ENCODE measurements around the gene TNFRSF1B.

The TNFRSF1B gene

DNA sequence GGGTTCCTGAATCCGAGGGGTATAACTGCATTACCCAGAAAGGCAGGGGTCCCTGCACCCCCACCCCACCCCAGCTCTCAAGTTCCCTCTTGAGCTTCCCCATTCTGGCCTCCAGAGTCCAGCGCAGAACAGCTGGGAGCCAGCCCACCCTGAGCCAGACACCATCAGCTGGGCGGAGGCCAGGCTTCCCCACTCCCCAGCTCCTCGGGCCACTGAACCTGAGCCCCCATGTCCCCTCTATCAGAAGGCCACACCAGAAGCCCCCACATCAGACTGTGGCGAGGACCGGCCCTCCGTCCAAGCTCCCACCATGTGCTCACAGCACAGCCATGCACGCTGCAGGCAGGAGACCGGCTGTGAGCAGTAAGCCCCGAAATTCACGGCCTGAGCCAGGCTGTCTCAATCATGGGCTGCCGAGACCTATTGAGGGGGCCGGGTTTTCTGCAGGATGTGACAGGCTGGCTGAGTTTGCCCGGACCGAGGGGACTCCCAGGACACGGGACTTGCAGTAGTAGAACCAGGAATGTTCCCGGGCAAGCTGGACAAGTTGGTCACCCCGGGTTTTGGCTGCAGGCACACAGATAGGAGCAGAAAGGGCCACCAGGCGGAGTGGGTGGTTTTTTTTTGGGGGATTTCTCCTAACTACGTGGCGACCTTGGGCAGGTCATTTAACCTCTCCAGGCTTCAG lies 25.5 kb upstream of the TNFRSF1B start:
- peak in 1 of 56 donors; percentile 15 for DNase-seq

DNA sequence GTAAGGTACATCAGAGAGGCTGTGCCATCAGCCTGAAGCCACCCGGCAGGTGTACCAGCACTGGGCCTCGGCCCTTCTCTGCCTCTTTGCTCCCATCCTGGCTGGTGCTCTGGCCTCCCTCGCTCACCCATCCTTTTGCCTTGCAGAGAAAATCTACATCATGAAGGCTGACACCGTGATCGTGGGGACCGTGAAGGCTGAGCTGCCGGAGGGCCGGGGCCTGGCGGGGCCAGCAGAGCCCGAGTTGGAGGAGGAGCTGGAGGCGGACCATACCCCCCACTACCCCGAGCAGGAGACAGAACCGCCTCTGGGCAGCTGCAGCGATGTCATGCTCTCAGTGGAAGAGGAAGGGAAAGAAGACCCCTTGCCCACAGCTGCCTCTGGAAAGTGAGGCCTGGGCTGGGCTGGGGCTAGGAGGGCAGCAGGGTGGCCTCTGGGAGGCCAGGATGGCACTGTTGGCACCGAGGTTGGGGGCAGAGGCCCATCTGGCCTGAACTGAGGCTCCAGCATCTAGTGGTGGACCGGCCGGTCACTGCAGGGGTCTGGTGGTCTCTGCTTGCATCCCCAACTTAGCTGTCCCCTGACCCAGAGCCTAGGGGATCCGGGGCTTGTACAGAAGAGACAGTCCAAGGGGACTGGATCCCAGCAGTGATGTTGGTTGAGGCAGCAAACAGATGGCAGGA lies 24.5 kb upstream of the TNFRSF1B start:
- no peak for DNase-seq

DNA sequence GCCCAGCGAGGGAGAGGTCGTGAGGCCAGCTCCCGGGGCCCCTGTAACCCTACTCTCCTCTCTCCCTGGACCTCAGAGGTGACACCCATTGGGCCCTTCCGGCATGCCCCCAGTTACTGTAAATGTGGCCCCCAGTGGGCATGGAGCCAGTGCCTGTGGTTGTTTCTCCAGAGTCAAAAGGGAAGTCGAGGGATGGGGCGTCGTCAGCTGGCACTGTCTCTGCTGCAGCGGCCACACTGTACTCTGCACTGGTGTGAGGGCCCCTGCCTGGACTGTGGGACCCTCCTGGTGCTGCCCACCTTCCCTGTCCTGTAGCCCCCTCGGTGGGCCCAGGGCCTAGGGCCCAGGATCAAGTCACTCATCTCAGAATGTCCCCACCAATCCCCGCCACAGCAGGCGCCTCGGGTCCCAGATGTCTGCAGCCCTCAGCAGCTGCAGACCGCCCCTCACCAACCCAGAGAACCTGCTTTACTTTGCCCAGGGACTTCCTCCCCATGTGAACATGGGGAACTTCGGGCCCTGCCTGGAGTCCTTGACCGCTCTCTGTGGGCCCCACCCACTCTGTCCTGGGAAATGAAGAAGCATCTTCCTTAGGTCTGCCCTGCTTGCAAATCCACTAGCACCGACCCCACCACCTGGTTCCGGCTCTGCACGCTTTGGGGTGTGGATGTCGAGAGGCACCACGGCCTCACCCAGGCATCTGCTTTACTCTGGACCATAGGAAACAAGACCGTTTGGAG lies 23.7 kb upstream of the TNFRSF1B start:
- DNase-seq = peak in 10 of 56 donors; percentile 7 to 42 (median 22)

DNA sequence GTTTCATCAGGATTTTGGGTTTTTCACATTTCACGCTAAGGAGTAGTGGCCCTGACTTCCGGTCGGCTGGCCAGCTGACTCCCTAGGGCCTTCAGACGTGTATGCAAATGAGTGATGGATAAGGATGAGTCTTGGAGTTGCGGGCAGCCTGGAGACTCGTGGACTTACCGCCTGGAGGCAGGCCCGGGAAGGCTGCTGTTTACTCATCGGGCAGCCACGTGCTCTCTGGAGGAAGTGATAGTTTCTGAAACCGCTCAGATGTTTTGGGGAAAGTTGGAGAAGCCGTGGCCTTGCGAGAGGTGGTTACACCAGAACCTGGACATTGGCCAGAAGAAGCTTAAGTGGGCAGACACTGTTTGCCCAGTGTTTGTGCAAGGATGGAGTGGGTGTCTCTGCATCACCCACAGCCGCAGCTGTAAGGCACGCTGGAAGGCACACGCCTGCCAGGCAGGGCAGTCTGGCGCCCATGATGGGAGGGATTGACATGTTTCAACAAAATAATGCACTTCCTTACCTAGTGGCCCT lies 23.1 kb upstream of the TNFRSF1B start:
- DNase-seq = peak in 24 of 56 donors; percentile 8 to 62 (median 30)

GRCh38 chr1:12144236-12144635 lies 22.6 kb upstream of the TNFRSF1B start:
- DNase-seq = no peak

DNA sequence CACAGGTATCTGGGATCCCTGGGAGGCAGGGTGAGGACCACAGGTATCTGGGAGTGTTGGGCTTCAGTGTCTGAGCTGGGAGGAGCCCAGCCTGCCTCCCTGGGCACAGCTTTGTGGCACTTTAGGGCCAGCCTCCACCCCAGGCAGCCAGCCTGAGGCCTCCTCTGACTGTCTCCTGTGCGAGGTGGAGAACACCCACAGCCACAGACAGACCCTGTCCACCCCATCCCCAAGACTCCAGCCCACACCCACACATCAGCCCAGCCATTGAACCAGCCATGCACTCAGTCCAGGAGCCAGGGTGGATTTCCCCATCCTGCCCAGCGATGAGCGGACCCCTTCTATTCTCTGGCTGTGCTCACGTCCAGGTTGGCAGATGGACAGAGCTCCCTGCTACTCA lies 21.8 kb upstream of the TNFRSF1B start:
- no peak for DNase-seq

DNA sequence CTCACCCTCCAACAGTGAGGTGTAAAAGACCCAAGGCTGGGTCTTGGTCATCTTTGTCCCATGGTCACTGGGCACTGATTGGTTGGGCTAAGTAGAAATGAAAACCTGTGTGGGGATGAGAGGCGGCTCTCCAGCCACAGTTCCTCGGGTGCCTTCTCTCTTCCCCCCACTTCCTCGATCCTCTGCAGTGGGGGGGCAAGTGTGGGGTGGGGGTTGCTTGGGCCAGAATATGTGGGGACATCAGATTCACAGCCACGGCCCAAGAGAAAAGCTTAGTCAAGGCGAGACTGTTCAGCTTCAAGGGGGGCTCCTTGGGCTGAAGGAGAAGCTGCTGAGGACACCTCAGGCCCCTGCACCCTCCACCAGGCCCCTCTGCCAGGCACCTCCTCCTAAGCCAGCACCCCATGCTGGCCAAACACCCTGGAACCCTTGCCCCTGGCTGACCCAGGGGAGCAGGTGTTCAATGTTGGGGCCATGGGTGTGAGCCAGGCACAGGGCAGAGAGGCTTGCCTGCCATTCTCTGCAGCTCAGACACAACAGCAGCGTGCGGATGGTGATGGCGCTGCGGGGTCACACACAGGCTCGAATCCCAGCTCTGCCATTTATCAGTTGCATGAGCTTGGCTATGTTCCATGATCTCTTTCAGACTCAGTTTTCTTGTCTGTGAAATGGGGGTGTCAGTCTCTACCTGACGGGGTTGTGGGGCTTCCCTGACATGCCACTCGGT lies 21.0 kb upstream of the TNFRSF1B start:
- DNase-seq = no peak

GRCh38 chr1:12146343-12147112 lies 20.3 kb upstream of the TNFRSF1B start:
- no peak for DNase-seq

DNA sequence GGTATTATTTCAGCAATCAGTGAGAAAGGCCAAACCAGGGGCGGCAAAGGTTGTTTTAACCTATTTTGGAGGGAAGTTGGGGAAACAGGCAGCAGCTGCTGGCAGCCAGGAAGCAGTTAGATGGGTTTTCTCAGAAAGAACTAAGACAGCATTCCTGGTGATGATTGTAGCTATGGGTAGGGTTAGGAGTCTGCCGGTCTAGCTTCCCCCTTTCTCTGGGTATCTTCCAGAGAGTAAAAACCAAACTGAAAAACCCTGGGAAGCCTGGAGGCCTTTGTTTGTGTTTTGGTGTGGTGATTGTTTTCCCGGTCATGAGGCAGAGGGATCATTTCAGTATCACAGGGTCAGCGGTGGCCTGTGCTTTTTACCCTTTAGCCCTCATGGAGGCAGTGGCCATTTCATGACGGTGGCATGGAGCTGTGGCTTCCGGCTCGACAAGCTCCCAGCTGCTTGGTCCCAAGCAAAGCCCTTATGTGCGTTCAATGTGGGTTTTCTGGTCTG lies 19.5 kb upstream of the TNFRSF1B start:
- no peak for DNase-seq

- DNase-seq = no peak
Observed at GRCh38 chr1:12148160-12148957, 18.4 kb upstream of the TNFRSF1B start.

GRCh38 chr1:12148958-12149790 lies 17.6 kb upstream of the TNFRSF1B start:
- DNase-seq = no peak

- DNase-seq = no peak
Observed at GRCh38 chr1:12149791-12150175, 17.0 kb upstream of the TNFRSF1B start.

DNA sequence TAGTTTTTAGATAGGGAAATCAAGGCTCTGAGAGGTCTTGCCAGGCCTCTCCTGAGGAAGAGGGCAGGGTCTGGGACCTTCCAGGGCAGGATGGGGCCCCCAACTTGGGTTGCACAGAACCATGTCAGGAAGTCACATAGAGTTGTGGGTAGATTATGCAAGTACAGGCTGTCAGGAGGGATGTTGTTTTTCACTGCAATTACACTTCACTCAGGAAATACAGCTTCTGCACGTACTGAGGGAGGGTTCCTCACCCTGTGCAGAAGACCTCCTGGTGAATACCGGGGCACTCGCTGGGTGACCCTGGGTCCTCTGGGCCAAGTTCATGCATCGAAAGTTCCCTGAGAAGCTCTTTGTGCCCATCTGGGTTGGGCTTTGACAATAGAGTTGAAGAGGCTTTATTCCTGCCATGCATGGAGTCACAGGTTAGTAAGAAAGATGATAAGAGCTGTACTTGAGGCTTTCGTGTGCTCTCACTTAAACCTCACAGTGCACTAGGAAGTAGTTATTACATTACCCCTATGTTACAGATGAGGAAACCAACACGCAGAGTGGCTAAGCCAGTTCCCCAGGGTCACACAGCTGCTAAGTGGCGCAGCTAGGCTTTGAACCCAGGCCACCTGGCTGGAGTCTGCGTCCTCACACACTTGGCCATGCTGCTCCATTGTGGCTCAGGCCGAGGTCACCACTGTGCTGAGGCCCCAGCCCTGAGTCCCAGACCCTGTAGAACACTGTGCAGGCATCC lies 16.2 kb upstream of the TNFRSF1B start:
- DNase-seq = no peak

DNA sequence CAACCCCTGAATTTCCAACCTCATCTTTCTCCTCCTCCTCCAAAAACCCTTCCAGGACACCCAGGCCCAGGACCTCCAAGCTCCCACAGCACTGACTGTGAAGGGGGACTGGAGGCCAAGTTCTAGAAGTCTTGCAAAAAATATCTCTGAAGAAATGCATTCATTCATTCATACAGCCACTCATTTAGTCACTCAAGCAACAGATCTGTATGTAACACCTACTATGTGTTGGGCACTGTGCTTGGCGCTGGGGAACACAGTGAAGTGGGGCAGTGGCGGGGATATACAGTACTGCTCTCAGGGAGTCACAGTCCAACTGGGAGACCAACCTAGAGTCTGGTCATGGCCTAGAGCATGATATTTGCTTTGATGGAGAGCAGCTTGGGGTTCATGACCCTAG lies 15.3 kb upstream of the TNFRSF1B start:
- DNase-seq = no peak

GRCh38 chr1:12152113-12152891 lies 14.5 kb upstream of the TNFRSF1B start:
- DNase-seq = no peak

DNA sequence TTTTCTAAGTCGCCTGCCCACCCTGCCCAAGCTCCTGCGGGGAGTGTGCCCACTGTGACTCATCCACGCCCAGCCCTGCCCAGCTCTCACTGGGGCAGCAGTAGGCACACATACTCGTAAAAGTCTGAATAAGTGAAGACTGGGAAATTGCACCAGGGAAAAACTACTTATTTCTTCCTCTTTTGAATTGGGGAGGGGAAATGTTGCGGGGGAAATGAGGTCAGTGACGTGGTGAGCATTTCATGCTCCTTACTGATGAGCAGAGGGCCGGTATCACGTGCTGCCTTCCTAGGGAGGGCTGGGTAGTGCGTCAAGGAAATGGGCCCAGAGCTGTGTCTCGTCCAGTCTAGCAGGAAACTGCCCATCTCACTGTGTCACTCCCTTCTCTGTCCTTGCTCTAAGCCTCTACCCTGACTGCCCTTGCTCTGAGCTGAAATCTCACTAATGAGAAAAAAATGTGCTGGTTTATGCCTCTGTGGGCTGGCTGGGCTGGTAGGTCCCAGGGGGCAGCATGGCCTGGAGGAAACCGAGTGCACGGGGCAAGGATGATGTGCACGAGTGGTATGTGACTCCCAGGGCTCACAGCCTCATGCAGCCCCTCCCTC lies 13.5 kb upstream of the TNFRSF1B start:
- peak in 15 of 56 donors; percentile 8 to 62 (median 33) for DNase-seq

GRCh38 chr1:12155328-12155727 lies 11.5 kb upstream of the TNFRSF1B start:
- no peak for DNase-seq
